Cardiac ventricle fibroblast (primary cell): Measurements from ENCODE around the gene KCNK6. TPM values are rescaled to one million over a fixed set of nuclear protein-coding genes. Genes with fewer than 3 reads are reported as not detected.

Experiments used
- total RNA-seq: library from RNA; depleted of rRNA; stranded (reverse); fragments of >200 nt; gene quantifications from 2 replicates; pipeline ENCODE4 v1.2.3, GENCODE V29; 2015

The KCNK6 gene
- 2.3 and 2.8 TPM in 2 replicates for total RNA-seq

DNA sequence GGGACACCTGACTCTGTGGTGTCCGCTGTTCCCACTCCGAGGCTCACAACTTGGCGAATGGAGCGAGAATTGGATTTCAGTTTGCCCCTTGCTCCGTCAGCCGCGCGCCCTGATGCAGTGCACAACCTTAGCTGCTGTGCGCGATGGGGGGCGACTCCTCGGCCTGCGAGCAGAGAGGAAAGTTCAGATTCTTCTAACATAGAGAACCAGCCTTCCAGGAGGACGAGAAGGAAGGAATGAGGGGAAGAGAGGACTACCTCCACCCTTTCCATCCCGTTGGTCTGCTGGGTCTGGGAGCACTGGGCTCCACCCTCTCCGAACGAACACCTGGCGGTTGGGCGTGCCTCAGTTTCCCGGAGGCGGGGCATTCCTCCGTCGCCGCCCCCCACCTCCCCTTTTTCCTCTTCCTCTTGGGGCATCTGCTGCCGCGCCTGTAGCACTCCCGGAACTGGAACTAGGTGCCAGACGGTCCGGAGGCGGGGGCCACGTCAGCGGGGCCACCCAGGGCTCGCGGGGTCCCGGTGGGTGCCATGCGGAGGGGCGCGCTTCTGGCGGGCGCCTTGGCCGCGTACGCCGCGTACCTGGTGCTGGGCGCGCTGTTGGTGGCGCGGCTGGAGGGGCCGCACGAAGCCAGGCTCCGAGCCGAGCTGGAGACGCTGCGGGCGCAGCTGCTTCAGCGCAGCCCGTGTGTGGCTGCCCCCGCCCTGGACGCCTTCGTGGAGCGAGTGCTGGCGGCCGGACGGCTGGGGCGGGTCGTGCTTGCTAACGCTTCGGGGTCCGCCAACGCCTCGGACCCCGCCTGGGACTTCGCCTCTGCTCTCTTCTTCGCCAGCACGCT, at the start of gene KCNK6:
KCNK6 (plus strand) TSS at position 425 of the 838 bp plus-strand sequence; CDS start at position 531, 106 bp downstream.

GRCh38 chr19:38303517-38304351, 15.9 kb upstream of the KCNK6 start, which contains the start of gene C19orf33:
C19orf33 (plus strand) TSS chr19:38304251; CDS start chr19:38304262, 11 bp downstream.

DNA sequence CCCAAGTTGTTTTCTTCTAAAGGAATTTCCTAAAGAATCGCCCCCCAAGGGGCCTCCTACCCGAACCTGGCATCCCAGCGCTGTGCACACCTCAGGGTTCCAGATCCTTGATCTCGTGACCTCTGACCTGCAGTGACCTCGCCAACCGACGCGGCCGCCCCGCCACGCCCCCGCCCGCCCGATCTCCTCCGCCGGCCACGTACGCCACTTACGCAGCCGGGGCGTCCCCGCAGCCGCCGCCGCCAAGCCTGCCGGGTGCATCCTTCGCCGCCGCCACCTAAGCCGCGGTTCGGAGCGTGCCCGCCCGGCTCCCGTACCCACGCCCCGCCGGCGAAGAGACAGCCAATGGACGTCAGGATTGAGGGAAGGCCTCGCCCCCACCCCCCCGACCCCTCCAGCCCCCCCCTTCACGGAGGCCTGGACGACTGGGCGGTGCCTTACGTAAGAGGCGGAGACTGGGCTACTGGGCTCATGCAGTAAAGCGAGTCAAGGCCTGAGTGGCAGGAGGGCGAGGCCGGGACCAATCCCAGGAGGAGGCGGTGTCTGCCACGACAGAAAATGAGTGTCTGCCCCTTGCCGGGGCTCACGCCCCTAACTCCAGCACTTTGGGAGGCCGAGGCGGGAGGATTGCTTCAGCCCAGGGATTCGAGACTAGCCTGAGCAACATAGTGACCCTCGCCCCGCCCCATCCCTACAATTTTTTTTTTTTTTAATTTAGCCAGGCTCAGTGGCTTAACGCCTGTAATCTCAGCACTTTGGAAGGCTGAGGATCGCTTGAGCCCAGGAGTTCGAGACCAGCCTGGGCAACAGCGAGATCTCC, 3.8 kb upstream of the KCNK6 start, which contains the start of gene YIF1B:
YIF1B (minus strand) TSS at position 291 of the 820 bp plus-strand sequence; CDS start at position 261, 30 bp downstream.

DNA sequence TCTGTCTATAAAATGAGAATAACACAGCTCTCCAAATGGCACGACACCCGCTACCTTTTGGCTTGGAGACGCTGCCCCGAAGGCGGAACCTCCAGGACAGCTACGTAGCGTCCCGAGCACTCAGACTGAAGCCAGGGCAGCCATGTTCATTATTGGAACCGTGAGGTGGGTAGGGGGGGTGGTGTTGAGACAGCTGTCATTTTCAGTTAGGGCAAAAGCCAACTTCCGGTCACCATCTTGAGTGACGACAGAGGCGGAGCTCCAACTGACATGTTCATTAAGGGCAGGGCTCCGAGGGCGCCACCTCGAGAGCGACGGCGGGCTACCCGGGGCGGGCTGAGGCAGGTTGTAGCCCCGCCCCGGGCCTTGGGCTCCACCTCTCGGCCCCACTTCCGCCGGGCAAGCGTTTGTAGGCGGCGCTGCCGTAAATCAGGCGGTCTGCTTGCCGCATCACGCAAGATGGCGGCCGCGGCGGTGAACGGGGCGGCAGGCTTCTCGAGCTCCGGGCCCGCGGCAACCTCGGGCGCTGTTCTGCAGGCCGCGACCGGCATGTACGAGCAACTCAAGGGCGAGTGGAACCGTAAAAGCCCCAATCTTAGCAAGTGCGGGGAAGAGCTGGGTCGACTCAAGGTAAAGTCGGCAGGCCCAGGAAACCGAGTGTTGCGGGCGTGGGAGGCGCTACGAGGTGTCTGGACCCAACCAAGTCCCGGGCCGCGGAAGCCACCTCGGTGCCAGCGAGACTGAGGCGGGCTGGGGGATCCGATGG, 54.9 kb downstream of the KCNK6 start, which contains the start of gene PSMD8:
PSMD8 (plus strand) TSS at position 240 of the 766 bp plus-strand sequence; CDS start at position 271, 31 bp downstream.

Other genes starting within 250 kb of the KCNK6 start
- gene DPF1, start 95.6 kb upstream of the KCNK6 start, total RNA-seq, result 0.24 TPM in 1 of 2 replicates, not detected in the other
- gene PPP1R14A, start 63.5 kb upstream of the KCNK6 start, total RNA-seq, result 0.44 and 8.5 TPM in 2 replicates
- gene SPINT2, start 55.3 kb upstream of the KCNK6 start, total RNA-seq, result not detected in 2 replicates
- gene C19orf33, start 15.6 kb upstream of the KCNK6 start, total RNA-seq, result not detected in 2 replicates
- gene YIF1B, start 3.9 kb upstream of the KCNK6 start, total RNA-seq, result 36.3 and 39.9 TPM in 2 replicates
- gene CATSPERG, start 16.0 kb downstream of the KCNK6 start, total RNA-seq, result 0.37 TPM in 1 of 2 replicates, not detected in the other
- gene PSMD8, start 54.7 kb downstream of the KCNK6 start, total RNA-seq, result 134 and 204 TPM in 2 replicates
- 0.49 and 2.1 TPM in 2 replicates for gene GGN, start 68.2 kb downstream of the KCNK6 start, total RNA-seq
- 1.4 and 2.1 TPM in 2 replicates for gene SPRED3, start 68.9 kb downstream of the KCNK6 start, total RNA-seq
- gene FAM98C, start 83.2 kb downstream of the KCNK6 start, total RNA-seq, result 14.0 and 26.8 TPM in 2 replicates
- gene RASGRP4, start 106.4 kb downstream of the KCNK6 start, total RNA-seq, result not detected in 2 replicates
- gene RYR1, start 113.8 kb downstream of the KCNK6 start, total RNA-seq, result under 0.01 TPM in 1 of 2 replicates, not detected in the other